B cell (primary cell): ENCODE data around the gene SEPTIN1. TPM values are rescaled to one million over a fixed set of nuclear protein-coding genes. Genes with fewer than 3 reads are reported as not detected.
A peak's percentile ranks its signal among the peaks of the same experiment; 100 is the strongest.

Source experiments
- ATAC-seq: fragments of 200-7000 bp; cut with Tn5 transposase; one replicate; pipeline ENCODE4 v1.10.0; 2021; ENCODE audit warnings: low read depth, mild to moderate bottlenecking, moderate number of reproducible peaks, moderate library complexity
- CTCF ChIA-PET: fragments of 350-600 bp; sonication (Branson Sonifier 250); formaldehyde crosslinking; loops from one replicate; lab custom pipeline; 2021; ENCODE audit warnings: antibody characterized with exemption, inconsistent platforms; lab: Charles Lee
- POLR2A ChIA-PET: fragments of 350-600 bp; sonication (Branson Sonifier 250); formaldehyde crosslinking; loops from one replicate; lab custom pipeline; 2021; ENCODE audit warnings: antibody characterized with exemption; lab: Charles Lee
- DNase-seq: peaks from one replicate; pipeline ENCODE4 v3.0.0; 2013
- H2AFZ ChIP-seq: 2 replicates; pipeline ENCODE4 v1.6.1; 2012; ENCODE audit warnings: mild to moderate bottlenecking, low read depth, low read length; ENCODE audit not compliant: insufficient read depth, poor library complexity, severe bottlenecking
- H3K27ac ChIP-seq, 2 donors: 1 replicate in 1 of 2; 2 replicates in 1 of 2; pipeline ENCODE4 v1.5.1; 2012 to 2013; ENCODE audit warnings: low read length in 2 of 2, mild to moderate bottlenecking in 2 of 2, moderate library complexity in 1 of 2
- H3K27me3 ChIP-seq, 4 experiments: fragments of 200-600 bp in 1 of 4; sonication (generic) in 1 of 4; replicated peaks in 1 of 4; 1 replicate in 2 of 4; 2 replicates in 2 of 4; pipeline versions ENCODE4 v1.6.1 to v1.7.0; 2013 to 2016; ENCODE audit warnings: low read length in 3 of 4, mild to moderate bottlenecking in 2 of 4, mixed read lengths in 1 of 4, moderate library complexity in 1 of 4; ENCODE audit not compliant: insufficient read depth in 4 of 4, control insufficient read depth in 3 of 4; ENCODE audit errors: control extremely low read depth in 1 of 4
- H3K36me3 ChIP-seq, 2 experiments: replicated peaks in 1 of 2; 1 replicate in 1 of 2; 2 replicates in 1 of 2; pipeline versions ENCODE4 v1.6.1 to v1.7.1; 2013; ENCODE audit warnings: low read length in 1 of 2; ENCODE audit not compliant: insufficient read depth in 2 of 2, control insufficient read depth in 1 of 2; ENCODE audit errors: control extremely low read depth in 1 of 2, extremely low read depth in 1 of 2
- H3K4me1 ChIP-seq, 2 donors: fragments of 200-600 bp in 1 of 2; sonication (generic) in 1 of 2; 1 replicate in 1 of 2; 2 replicates in 1 of 2; pipeline versions ENCODE4 v1.5.1 to v1.6.1; 2013 to 2017; ENCODE audit warnings: low read length in 2 of 2; ENCODE audit not compliant: control insufficient read depth in 2 of 2, insufficient read depth in 2 of 2
- H3K4me2 ChIP-seq: replicated peaks from 2 replicates; pipeline ENCODE3; 2012; ENCODE audit warnings: mild to moderate bottlenecking, low read depth, low read length; ENCODE audit not compliant: poor library complexity, severe bottlenecking
- H3K4me3 ChIP-seq, 5 experiments: fragments of 200-600 bp in 1 of 5; sonication (generic) in 1 of 5; 1 replicate in 3 of 5; 2 replicates in 2 of 5; pipeline versions ENCODE4 v1.5.1 to v1.7.0; 2011 to 2016; ENCODE audit warnings: low read length in 4 of 5, mild to moderate bottlenecking in 4 of 5, low read depth in 2 of 5, control low read depth in 1 of 5, moderate library complexity in 1 of 5; ENCODE audit not compliant: insufficient read depth in 1 of 5; ENCODE audit errors: control extremely low read depth in 1 of 5, extremely low read depth in 1 of 5
- H3K79me2 ChIP-seq: fragments of 200-600 bp; sonication (generic); one replicate; pipeline ENCODE4 v1.6.0; 2016; ENCODE audit warnings: low read length; ENCODE audit not compliant: control insufficient read depth, insufficient read depth
- H3K9ac ChIP-seq: fragments of 200-600 bp; sonication (generic); 2 replicates; pipeline ENCODE4 v1.6.1; 2017; ENCODE audit warnings: mild to moderate bottlenecking, low read length, moderate library complexity
- H3K9me3 ChIP-seq, 3 donors: one replicate each; pipeline versions ENCODE4 v1.6.1 to v1.7.1; 2013; ENCODE audit warnings: low read length in 2 of 3; ENCODE audit not compliant: control insufficient read depth in 2 of 3, insufficient read depth in 1 of 3; ENCODE audit errors: control extremely low read depth in 1 of 3
- H4K20me1 ChIP-seq: 2 replicates; pipeline ENCODE4 v1.6.0; 2012; ENCODE audit warnings: mild to moderate bottlenecking, low read length; ENCODE audit not compliant: insufficient read depth, control insufficient read depth, poor library complexity, severe bottlenecking
- H3K27ac Mint-ChIP-seq: one replicate; pipeline ENCODE4 v1.8.0; 2021; ENCODE audit warnings: mixed read lengths
- H3K27me3 Mint-ChIP-seq: one replicate; pipeline ENCODE4 v1.8.0; 2021; ENCODE audit warnings: mixed read lengths
- H3K4me1 Mint-ChIP-seq: one replicate; pipeline ENCODE4 v1.8.0; 2021; ENCODE audit warnings: mixed read lengths
- H3K4me3 Mint-ChIP-seq: one replicate; pipeline ENCODE4 v1.8.0; 2021; ENCODE audit warnings: mixed read lengths
- H3K9me3 Mint-ChIP-seq: one replicate; pipeline ENCODE4 v1.8.0; 2022; ENCODE audit warnings: mixed read lengths; ENCODE audit not compliant: insufficient read depth
- CTCF ChIP-seq: fragments of 200-600 bp; IDR thresholded peaks from one replicate; pipeline ENCODE4 v1.8.0; 2022; ENCODE audit warnings: antibody characterized with exemption, mild to moderate bottlenecking
- EZH2 ChIP-seq: IDR thresholded peaks from 2 replicates; pipeline ENCODE4 v1.6.1; 2012; ENCODE audit warnings: borderline replicate concordance, low read depth, mild to moderate bottlenecking, moderate library complexity, low read length; ENCODE audit not compliant: insufficient read depth, poor library complexity, severe bottlenecking
- WGBS: methylation state at CpG from one replicate; pipeline ENCODE4 v1.1.5; 2013; ENCODE audit warnings: missing lambda C conversion rate; ENCODE audit not compliant: insufficient coverage; 5-methylcytosine and 5-hydroxymethylcytosine counted together
- intact Hi-C: fragments of 100-400 bp; cut with micrococcal nuclease; formaldehyde crosslinking; loops from one replicate; pipeline ENCODE4 v1.10.0; 2022
- polyA plus RNA-seq: library from polyadenylated mRNA; depleted of rRNA; stranded (reverse); fragments of >200 nt; gene quantifications from 2 replicates; pipeline ENCODE4 v1.2.3, GENCODE V29; 2012
- total RNA-seq, 2 donors: library from RNA; stranded (reverse); fragments of 120-200 nt in 1 of 2; gene quantifications; 1 replicate in 1 of 2; 2 replicates in 1 of 2; pipeline versions ENCODE4 v1.2.3 to v1.2.4, GENCODE V29; 2013 to 2022

SEPTIN1 gene
- total and polyA plus RNA-seq, 2 donors (not counting 1 experiment from before 2014, with no cell fraction given) = 154 to 302 TPM

- H3K4me3 ChIP-seq = peak overlapping the region in 3 of 5 experiments; percentile 5 to 36 (median 22)
- no peaks in the 10 kb centered on the region for H3K9me3 ChIP-seq
- no peak overlapping the region for H3K4me3 Mint-ChIP-seq
- no peaks in the 10 kb centered on the region for H3K9me3 Mint-ChIP-seq
- peaks cover 17% of the 10 kb centered on the region for H3K4me1 Mint-ChIP-seq
- ATAC-seq = peak; percentile 2
- no peaks in the 10 kb centered on the region for H3K27me3 Mint-ChIP-seq
- H3K27ac ChIP-seq = peak overlapping the region; percentile 79 to 86
- H3K27ac Mint-ChIP-seq = no peak overlapping the region
- H3K4me1 ChIP-seq = peaks cover 12 to 21% of the 10 kb centered on the region in 2 donors
- peak overlapping the region; percentile 41 for H3K9ac ChIP-seq
- no peak for DNase-seq
- WGBS = 53% methylated on average over 11 of the region's 19 CpGs
- peaks cover 27% of the 10 kb centered on the region for H3K79me2 ChIP-seq
- H3K27me3 ChIP-seq = no peaks in the 10 kb centered on the region
- ChIA-PET CTCF (interaction anchor here (0.6 to 4.7 kb wide), 39 partner anchors 9 to 338 kb away, joined by 3 to 55 read pairs (median 5); partner anchors contain the start of genes SEPHS2, SEPTIN1, TBX6 and ZNF48), POLR2A (interaction anchor here (0.6 to 2.3 kb wide), 27 partner anchors 10 to 415 kb away, joined by 3 to 18 read pairs (median 4); partner anchors contain the start of genes ALDOA, FBRS, ITGAL and PRR14)
- H3K4me2 ChIP-seq = peak overlapping the region; percentile 66
- peak overlapping the region; percentile 93 for H2AFZ ChIP-seq
- intact Hi-C loops = loop anchor here (1.0 to 5.0 kb wide), 10 partner anchors 15 to 267 kb away; partner anchors contain the start of genes ITGAL, SEPHS2, SRCAP and ZNF764
- H3K36me3 ChIP-seq = peaks cover 5 to 13% of the 10 kb centered on the region in 2 experiments
- no peaks in the 10 kb centered on the region for H4K20me1 ChIP-seq
- TF ChIP-seq EZH2 (no peak), CTCF (peak; percentile 29)
Measured at GRCh38 chr16:30430428-30430970, 48.1 kb upstream of the SEPTIN1 start.
